Measurements from ENCODE around the gene SPCS1.
A peak's percentile ranks its signal among the peaks of the same experiment; 100 is the strongest.

The SPCS1 gene

DNA sequence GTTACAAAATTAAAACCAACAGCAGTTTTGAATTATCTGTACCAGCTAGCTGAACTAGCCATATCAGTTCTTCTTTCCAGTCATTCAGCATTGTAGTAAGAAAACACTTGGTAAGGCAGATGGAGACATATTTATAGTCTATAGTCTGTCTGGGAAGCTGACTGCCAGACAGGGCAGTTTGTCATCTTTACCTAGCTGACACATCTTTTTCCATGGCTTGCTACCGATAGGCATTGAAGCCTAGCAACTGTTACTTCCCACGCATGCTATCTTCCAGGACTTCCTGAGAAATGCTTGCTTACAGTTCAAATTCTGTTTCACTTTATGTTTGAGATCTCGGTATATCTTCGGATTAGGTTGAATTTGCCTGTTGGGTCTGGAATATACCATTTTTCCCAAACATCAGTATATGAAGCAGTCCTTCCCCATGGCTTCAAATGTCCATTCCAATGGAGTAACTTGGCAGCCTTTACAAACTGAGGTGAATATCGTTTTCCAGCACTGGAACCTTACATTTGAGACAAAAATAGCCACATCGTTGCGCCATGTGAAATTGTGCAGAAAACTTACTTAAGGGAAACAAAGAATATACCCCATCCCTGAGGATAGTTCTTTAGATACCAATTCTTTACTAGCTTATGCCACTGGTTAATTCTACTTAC is 11.2 kb upstream of the SPCS1 start:
- Histone ChIP-seq H3K36me3 (peaks cover 96% of the 10 kb centered on the region), H3K27ac (no peak overlapping the region), H4K20me1 (peaks cover 91% of the 10 kb centered on the region), H3K4me1 (peaks cover 4% of the 10 kb centered on the region), H3K9me3 (no peaks in the 10 kb centered on the region), H3K27me3 (no peaks in the 10 kb centered on the region), H3K4me3 (no peak overlapping the region), H3K9ac (no peak overlapping the region), H3K4me2 (no peak overlapping the region)
- no peak for TF ChIP-seq Cebpa-rat (IDR thresholded peaks at IDR 0.05)

DNA sequence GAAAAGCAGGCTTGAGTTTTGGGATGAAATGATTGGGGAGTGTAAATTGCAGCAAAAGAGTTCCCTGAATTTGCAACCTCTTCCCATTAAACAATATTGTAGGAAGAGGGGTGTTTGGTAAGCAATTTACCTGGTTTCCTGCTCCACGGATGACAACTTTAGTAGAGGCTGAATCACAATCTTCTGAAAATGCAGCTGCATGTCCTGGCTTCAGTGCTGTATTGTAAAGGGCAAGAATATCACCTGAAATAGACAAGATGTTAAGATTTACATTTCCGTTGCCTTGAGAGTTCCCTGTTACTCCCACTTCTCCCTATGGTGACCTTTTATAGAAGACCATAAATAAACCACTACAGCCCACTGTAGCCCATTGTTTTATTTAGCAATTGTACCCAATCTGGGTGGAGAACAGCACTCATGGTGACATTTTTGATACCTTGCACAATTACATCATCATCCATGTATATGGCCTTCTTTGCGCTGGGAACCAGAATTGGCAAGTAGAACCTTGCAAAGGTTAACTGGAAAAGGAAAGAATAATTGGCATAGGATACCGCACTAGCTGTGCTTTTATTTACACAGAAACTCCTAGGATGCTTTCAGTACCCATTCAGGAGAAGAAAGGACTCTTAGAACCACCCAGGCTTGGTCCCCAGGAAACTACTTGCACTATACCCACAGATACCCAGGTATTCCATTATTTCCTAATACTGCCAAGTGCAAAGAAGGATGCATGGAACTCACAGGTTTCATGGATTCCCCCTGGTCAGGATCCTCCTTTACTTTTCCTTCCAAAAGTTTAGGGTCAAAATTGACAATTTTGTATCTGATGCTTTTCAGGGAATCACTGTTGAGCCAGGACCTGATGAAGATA is 9.9 kb upstream of the SPCS1 start:
- Histone ChIP-seq H3K4me1 (peaks cover 4% of the 10 kb centered on the region; the same call in 1 of the 2 replicates), H3K4me3 (no peak overlapping the region), H3K4me2 (no peak overlapping the region), H3K27ac (no peak overlapping the region), H4K20me1 (peaks cover 80% of the 10 kb centered on the region), H3K9ac (no peak overlapping the region), H3K9me3 (no peaks in the 10 kb centered on the region), H3K36me3 (peaks cover 87% of the 10 kb centered on the region), H3K27me3 (no peaks in the 10 kb centered on the region)
- no peak for TF ChIP-seq Cebpa-rat (IDR thresholded peaks at IDR 0.05)

DNA sequence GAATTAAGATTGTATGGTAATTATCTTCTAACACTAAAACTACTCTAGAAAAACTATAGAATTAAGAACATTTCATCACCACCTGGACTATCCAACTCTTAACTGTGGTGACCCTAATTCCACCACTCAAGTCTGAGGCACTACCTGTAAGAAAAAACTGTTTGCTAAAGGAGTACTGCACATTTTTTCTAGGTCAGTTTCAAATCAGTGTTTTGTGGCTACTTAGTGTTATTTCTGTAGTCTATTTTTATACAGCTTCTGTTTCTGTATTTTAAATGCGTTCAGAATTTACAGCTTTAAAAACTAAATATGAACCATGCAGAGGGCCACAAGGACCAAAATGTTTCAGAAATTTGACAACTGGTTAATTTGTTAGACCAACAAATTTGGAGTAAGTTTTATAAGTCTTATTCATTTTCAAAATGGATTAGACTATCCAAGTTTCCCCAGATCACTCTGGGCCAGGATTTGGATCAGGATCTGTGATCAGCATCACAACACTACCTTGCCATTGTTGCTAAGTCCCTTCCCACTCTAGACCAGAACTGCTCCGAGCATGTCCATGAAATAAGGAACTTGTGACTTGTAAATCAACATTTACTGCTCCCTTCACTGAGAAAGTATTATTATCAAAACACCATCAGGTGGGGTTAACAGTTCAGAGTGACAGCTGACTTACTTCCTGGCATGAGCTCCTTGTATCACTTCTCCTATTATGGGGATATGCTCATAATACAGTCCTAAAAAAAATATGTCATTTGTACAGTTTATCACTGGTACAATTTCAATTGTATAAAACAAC is 8.9 kb upstream of the SPCS1 start:
- no peaks in the 10 kb centered on the region for H3K27me3 ChIP-seq
- H3K4me2 ChIP-seq: no peak overlapping the region
- no peak overlapping the region for H3K27ac ChIP-seq
- H3K4me1 ChIP-seq: peaks cover 4% of the 10 kb centered on the region; the same call in 1 of the 2 replicates
- no peak for TF ChIP-seq Cebpa-rat (IDR thresholded peaks at IDR 0.05)
- H3K36me3 ChIP-seq: peaks cover 77% of the 10 kb centered on the region
- no peaks in the 10 kb centered on the region for H3K9me3 ChIP-seq
- peaks cover 70% of the 10 kb centered on the region for H4K20me1 ChIP-seq
- H3K4me3 ChIP-seq: no peak overlapping the region
- H3K9ac ChIP-seq: no peak overlapping the region

DNA sequence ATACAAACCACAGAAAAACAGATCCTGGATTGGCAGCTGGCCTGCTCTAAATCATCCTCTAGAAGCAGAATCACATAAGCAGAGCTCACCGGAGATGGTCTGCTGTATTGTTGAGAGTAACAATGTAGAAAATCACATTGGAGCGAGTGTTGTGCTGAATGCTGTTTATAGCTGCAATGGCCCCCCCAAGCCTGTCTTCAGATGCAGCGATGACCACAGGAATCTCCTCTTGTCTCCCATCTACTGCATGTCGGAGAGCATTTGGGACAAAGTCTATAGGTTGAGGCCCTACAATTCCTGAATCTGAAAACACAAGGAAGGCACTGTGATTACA is 8.3 kb upstream of the SPCS1 start:
- H3K4me3 ChIP-seq: no peak overlapping the region
- no peak overlapping the region for H3K9ac ChIP-seq
- TF ChIP-seq Cebpa-rat (IDR thresholded peaks at IDR 0.05): no peak
- H3K4me1 ChIP-seq: peaks cover 4% of the 10 kb centered on the region; the same call in 1 of the 2 replicates
- no peaks in the 10 kb centered on the region for H3K27me3 ChIP-seq
- H3K27ac ChIP-seq: no peak overlapping the region
- peaks cover 64% of the 10 kb centered on the region for H4K20me1 ChIP-seq
- no peaks in the 10 kb centered on the region for H3K9me3 ChIP-seq
- H3K4me2 ChIP-seq: no peak overlapping the region
- peaks cover 72% of the 10 kb centered on the region for H3K36me3 ChIP-seq

DNA sequence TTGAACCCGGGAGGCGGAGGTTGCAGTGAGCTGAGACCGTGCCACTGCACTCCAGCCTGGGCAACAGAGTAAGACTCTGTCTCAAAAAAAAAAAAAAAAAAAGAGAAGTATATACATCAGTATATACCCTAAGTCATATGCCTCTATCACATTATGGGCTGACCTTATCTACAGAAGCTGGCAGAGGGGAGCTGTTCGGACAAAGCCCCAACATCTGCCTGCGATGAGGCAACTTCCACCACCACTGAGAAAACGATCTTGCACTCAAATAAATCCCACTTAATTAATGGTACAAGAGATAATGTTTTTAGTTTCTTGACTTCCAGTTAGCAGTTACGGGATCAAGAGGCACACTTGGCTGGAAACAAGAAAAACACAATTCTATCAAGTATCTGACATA is 2.6 kb upstream of the SPCS1 start:
- no peak overlapping the region for H3K4me3 ChIP-seq
- H3K27ac ChIP-seq: 0 out of 2 replicates have a peak overlapping the region, but pooled peaks have one; percentile 87
- no peaks in the 10 kb centered on the region for H3K27me3 ChIP-seq
- no peak for TF ChIP-seq Cebpa-rat (IDR thresholded peaks at IDR 0.05)
- peaks cover 36% of the 10 kb centered on the region for H3K4me1 ChIP-seq
- no peak overlapping the region for H3K9ac ChIP-seq
- peak overlapping the region; percentile 97 for H3K4me2 ChIP-seq
- H3K9me3 ChIP-seq: no peaks in the 10 kb centered on the region
- H3K36me3 ChIP-seq: peaks cover 20% of the 10 kb centered on the region; the same call in 1 of the 2 replicates
- H4K20me1 ChIP-seq: peaks cover 19% of the 10 kb centered on the region; the same call in 1 of the 2 replicates

DNA sequence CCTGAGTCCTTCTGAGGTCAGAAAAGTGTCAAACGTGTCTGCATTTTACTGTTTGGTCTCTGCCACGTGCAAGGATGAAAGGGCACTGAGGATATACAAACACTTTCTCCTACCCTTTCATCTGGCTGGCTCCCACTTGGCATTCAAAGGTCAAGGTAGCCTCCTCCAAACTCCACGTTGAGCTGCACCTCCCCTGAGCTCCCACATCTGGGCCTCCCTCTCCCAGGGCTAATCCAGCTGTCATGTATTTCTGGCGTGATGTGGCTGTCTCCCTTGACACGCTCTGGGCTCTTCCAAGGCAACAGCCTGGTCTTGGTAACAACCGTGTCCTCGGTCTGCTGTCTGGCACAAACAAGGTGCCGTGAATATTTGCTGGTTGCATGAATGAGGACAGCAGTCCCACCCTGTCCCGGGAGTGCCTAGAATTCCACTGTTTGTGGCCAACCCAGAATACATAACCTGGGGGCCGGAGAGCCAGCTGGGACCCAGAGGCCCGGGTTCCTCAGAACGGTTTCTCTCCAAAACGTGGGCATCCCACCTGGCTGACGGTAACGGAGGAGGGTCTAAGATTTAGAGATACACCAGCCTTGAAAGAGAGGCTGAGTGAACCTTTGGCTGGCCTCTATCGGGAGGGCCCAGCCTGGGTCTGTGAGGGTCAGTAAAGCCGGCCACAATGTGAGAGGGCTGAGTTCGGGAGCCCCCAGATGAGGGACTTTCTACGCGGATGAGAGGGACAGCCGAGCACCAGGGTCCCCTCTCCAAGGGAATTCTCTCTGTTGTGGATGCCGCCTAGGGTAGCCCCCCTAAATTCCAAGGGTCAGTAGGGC is 1.1 kb upstream of the SPCS1 start:
- Histone ChIP-seq H4K20me1 (peaks cover 11% of the 10 kb centered on the region; the same call in 1 of the 2 replicates), H3K4me3 (peak overlapping the region; percentile 77), H3K9ac (peak overlapping the region; percentile 91), H3K27me3 (no peaks in the 10 kb centered on the region), H3K4me1 (peaks cover 42% of the 10 kb centered on the region), H3K9me3 (no peaks in the 10 kb centered on the region), H3K27ac (peak overlapping the region; percentile 87), H3K36me3 (peaks cover 22% of the 10 kb centered on the region), H3K4me2 (peak overlapping the region; percentile 97)
- no peak for TF ChIP-seq Cebpa-rat (IDR thresholded peaks at IDR 0.05)

DNA sequence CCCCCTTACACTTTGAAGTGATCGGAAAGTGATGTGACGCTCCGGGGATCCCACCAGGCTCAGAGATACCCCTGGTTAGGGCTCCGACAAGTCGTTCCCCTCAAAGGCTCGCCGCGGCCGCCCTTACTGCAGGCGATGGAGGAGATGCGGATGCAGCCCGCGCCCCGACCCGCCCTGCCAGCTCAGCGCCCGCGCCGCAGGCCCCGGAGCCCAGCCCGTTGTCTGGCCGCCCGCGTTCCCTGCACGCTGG is 543 bp upstream of the SPCS1 start:
- peak overlapping the region; percentile 87 for H3K27ac ChIP-seq
- peaks cover 10% of the 10 kb centered on the region; the same call in 1 of the 2 replicates for H4K20me1 ChIP-seq
- H3K4me3 ChIP-seq: peak overlapping the region; percentile 77
- no peaks in the 10 kb centered on the region for H3K27me3 ChIP-seq
- H3K9ac ChIP-seq: peak overlapping the region; percentile 91
- peak overlapping the region; percentile 97 for H3K4me2 ChIP-seq
- no peak for TF ChIP-seq Cebpa-rat (IDR thresholded peaks at IDR 0.05)
- no peaks in the 10 kb centered on the region for H3K9me3 ChIP-seq
- peaks cover 43% of the 10 kb centered on the region for H3K4me1 ChIP-seq
- H3K36me3 ChIP-seq: peaks cover 20% of the 10 kb centered on the region

DNA sequence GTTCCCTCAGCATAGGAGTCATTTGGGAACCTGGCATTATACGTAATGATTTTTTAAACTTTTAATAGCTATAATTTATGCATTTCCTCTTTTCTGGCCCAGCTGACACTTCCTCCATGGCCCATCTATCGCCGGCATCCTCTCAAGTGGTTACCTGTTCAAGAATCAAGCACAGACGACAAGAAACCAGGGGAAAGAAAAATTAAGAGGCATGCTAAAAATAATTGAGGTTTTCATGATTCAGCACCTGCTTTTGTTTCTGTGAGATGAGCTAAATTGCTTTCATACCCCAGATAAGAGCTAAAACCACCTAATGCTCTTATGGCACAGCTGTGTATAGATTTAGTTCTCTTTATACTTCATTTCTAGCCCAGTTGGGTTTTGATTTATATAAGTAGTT is 1.7 kb downstream of the SPCS1 start:
- peaks cover 10% of the 10 kb centered on the region; the same call in 1 of the 2 replicates for H4K20me1 ChIP-seq
- H3K4me3 ChIP-seq: peak overlapping the region; percentile 77
- peak overlapping the region; percentile 97 for H3K4me2 ChIP-seq
- H3K36me3 ChIP-seq: peaks cover 34% of the 10 kb centered on the region
- no peak overlapping the region for H3K27ac ChIP-seq
- no peak for TF ChIP-seq Cebpa-rat (IDR thresholded peaks at IDR 0.05)
- peaks cover 48% of the 10 kb centered on the region for H3K4me1 ChIP-seq
- peak overlapping the region; percentile 91; the same call in 1 of the 2 replicates for H3K9ac ChIP-seq
- H3K27me3 ChIP-seq: no peaks in the 10 kb centered on the region
- H3K9me3 ChIP-seq: peaks cover 6% of the 10 kb centered on the region; the same call in 1 of the 2 replicates

DNA sequence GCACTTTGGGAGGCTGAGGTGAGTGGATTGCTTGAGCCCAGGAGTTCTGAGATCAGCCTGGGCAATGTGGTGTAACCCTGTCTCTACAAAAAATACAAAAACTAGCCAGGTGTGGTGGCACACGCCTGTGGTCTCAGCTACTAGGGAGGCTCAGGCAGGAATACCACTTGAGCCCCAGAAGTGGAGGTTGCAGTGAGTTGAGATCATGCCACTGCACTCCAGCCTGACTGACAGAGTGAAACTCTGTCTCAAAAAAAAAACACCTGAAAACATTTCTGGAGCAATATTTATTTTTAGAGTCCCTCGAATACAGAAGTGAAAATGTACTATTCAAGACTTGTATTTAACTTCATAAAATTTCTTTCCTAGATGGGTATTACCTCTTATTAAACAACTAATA is 4.6 kb downstream of the SPCS1 start:
- Histone ChIP-seq H4K20me1 (peaks cover 10% of the 10 kb centered on the region; the same call in 1 of the 2 replicates), H3K27me3 (no peaks in the 10 kb centered on the region), H3K4me3 (no peak overlapping the region), H3K27ac (no peak overlapping the region), H3K4me2 (no peak overlapping the region), H3K9me3 (peaks cover 8% of the 10 kb centered on the region; the same call in 1 of the 2 replicates), H3K9ac (no peak overlapping the region), H3K36me3 (peaks cover 57% of the 10 kb centered on the region), H3K4me1 (peaks cover 47% of the 10 kb centered on the region)
- no peak for TF ChIP-seq Cebpa-rat (IDR thresholded peaks at IDR 0.05)

Measured in BLaER1 (cell line).